ENCODE data around the gene ZNF524. TPM values are rescaled to one million over a fixed set of nuclear protein-coding genes. Genes with fewer than 3 reads are reported as not detected.
A peak's percentile ranks its signal among the peaks of the same experiment; 100 is the strongest.

Gene ZNF524
- total and polyA plus RNA-seq, 9 donors = 7.0 to 11.6 (median 9.3) TPM

DNA sequence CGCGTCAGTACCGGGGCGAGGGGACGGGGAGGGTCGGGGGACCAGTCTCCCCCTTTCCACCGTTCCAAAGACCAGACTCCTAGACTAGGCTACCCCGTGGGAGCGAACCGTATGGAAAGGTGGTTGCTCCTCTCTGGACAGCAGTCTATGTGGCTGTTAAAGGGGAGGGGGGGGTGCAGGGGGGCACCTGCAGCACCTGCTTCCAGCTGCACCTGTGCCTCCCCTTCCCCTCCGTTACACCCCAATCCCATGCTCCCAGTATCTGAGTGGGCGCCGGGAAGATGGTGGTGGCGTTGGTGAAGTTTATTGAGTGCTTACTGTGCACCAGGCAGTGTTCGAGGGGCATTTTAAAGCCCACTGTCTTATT, 557 bp downstream of the ZNF524 start:
- Histone ChIP-seq H3K4me1 (ENCODE audit: control insufficient read depth, insufficient read depth, low read length) (peaks cover 13% of the 10 kb centered on the region), H3K27ac (ENCODE audit: low read length) (peak overlapping the region; percentile 88), H3K27me3 (ENCODE audit: control insufficient read depth, insufficient read depth, low read length) (no peaks in the 10 kb centered on the region), H3K9me3 (replicated peaks; ENCODE audit: control insufficient read depth, low read depth, low read length) (no peaks in the 10 kb centered on the region), H3K4me3 (ENCODE audit: low read length) (peak overlapping the region; percentile 57), H3K36me3 (ENCODE audit: control insufficient read depth, insufficient read depth, low read length) (peaks cover 30% of the 10 kb centered on the region)
- no CpG with 5 or more reads among the region's 15 CpGs for WGBS (ENCODE audit: insufficient coverage)
- DNase-seq = no peak

DNA sequence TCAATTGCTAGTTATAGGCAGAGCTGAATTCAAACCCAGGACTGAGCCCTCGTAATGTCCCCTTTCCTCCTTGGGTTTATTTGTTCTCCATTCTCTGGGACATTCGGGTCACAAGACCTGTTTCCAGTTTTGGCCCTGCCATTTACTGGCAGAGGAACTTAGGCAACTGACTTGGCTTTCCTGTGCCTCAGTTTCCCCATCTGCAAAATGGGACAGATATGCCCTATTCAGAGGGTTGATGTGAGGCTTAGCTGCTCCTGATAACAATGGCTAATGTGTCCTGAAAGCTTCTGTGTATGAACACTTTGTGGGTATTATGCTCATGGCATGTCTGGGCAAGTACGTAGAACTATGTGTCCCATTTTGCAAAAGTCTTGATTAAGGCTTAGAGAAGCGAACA, 996 bp downstream of the ZNF524 start:
- Histone ChIP-seq H3K4me3 (ENCODE audit: low read length) (peak overlapping the region; percentile 57), H3K27me3 (ENCODE audit: control insufficient read depth, insufficient read depth, low read length) (no peaks in the 10 kb centered on the region), H3K9me3 (replicated peaks; ENCODE audit: control insufficient read depth, low read depth, low read length) (no peaks in the 10 kb centered on the region), H3K36me3 (ENCODE audit: control insufficient read depth, insufficient read depth, low read length) (peaks cover 26% of the 10 kb centered on the region), H3K27ac (ENCODE audit: low read length) (peak overlapping the region; percentile 88), H3K4me1 (ENCODE audit: control insufficient read depth, insufficient read depth, low read length) (peaks cover 13% of the 10 kb centered on the region)
- DNase-seq = no peak
- WGBS (ENCODE audit: insufficient coverage) = 89% methylated on average over 4 of the region's 4 CpGs

DNA sequence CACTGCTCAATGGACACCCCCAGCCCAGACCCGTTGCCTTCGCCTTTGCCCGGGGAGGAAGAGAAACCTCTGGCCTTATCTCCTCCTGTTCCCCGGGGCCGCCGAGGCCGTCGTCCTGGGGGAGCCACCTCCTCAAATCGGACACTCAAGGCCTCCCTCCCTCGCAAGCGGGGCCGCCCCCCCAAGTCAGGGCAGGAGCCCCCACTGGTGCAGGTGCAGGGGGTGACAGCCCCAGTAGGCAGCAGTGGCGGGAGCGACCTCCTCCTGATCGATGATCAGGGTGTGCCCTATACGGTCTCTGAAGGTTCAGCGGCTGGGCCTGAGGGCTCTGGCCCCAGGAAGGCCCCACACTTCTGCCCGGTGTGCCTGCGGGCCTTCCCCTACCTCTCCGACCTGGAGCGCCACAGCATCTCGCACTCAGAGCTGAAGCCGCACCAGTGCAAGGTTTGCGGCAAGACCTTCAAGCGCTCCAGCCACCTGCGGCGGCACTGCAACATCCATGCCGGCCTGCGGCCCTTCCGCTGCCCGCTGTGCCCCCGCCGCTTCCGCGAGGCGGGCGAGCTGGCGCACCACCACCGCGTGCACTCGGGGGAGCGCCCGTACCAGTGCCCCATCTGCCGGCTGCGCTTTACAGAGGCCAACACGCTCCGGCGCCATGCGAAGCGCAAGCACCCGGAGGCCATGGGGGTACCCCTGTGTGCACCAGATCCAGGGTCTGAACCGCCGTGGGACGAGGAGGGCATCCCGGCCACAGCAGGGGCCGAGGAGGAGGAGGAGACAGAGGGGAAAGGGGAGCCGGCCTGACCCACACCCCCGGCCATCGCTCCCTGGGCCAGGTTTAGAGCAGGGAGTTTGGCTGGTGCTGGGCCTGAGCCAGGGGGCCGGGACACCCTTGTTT, 2.3 kb downstream of the ZNF524 start:
- no peaks in the 10 kb centered on the region for H3K27me3 ChIP-seq (ENCODE audit: control insufficient read depth, insufficient read depth, low read length)
- peaks cover 21% of the 10 kb centered on the region for H3K36me3 ChIP-seq (ENCODE audit: control insufficient read depth, insufficient read depth, low read length)
- no peak for DNase-seq
- WGBS (ENCODE audit: insufficient coverage) = 89% methylated on average over 57 of the region's 60 CpGs
- peaks cover 22% of the 10 kb centered on the region for H3K4me1 ChIP-seq (ENCODE audit: control insufficient read depth, insufficient read depth, low read length)
- H3K9me3 ChIP-seq (replicated peaks; ENCODE audit: control insufficient read depth, low read depth, low read length) = no peaks in the 10 kb centered on the region
- no peak overlapping the region for H3K4me3 ChIP-seq (ENCODE audit: low read length)
- H3K27ac ChIP-seq (ENCODE audit: low read length) = no peak overlapping the region

DNA sequence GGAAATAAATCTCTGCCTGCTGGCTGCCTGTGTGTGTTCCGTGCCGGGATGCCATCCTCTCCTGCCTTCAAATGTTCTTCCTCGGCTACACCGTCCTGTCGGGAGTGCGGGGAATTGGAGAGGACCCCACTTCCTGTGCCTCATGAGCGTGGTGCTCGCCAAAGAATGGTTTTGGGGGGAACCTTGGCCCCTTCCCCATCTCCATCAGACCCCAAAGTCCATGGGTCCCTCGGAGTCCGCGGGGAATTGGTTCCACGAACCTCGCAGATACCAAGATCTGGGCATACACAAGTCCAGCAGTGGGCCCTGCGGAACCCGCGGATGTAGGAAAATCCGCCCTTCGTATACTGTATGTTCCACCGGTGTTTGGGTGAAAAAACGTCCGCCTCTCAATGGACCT, 3.0 kb downstream of the ZNF524 start:
- 92% methylated on average over 13 of the region's 21 CpGs for WGBS (ENCODE audit: insufficient coverage)
- DNase-seq = no peak
- H3K4me3 ChIP-seq (ENCODE audit: low read length) = no peak overlapping the region
- no peaks in the 10 kb centered on the region for H3K9me3 ChIP-seq (replicated peaks; ENCODE audit: control insufficient read depth, low read depth, low read length)
- no peak overlapping the region for H3K27ac ChIP-seq (ENCODE audit: low read length)
- H3K27me3 ChIP-seq (ENCODE audit: control insufficient read depth, insufficient read depth, low read length) = no peaks in the 10 kb centered on the region
- peaks cover 15% of the 10 kb centered on the region for H3K36me3 ChIP-seq (ENCODE audit: control insufficient read depth, insufficient read depth, low read length)
- H3K4me1 ChIP-seq (ENCODE audit: control insufficient read depth, insufficient read depth, low read length) = peaks cover 22% of the 10 kb centered on the region

DNA sequence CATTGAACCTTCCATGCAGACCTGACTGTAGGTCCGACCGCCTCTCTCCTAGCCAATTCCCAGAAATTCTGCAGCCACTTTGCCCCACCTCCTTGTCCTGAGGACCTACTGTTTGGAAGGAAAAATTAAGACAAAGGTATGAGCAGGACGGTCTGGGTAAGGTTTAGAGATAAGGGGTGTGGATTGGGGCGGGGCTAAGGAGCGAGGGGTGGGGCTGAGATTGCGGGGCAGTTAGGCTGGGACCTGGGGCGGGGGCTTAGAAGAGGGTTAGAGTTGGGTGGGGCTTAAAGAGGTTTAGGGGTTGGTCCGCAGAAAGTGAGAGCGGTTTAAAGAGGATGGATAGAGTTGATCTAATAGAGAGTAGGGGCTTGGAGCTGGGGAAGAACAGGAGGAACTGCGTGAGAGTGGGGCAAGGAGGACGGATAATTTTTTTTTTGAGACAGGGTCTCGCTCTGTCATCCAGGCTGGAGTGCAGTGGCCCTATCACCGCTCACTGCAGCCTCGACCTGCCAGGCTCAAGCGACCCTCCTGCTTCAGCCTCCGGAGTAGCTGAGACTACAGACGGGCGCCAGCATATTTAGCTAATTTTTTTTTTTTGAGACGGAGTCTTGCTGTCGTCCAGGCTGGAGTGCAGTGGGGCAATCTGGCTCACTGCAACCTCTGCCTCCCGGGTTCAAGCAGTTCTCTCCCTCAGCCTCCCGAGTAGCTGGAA, 3.6 kb downstream of the ZNF524 start:
- no peak overlapping the region for H3K4me3 ChIP-seq (ENCODE audit: low read length)
- no peak for DNase-seq
- H3K36me3 ChIP-seq (ENCODE audit: control insufficient read depth, insufficient read depth, low read length) = peaks cover 17% of the 10 kb centered on the region
- H3K4me1 ChIP-seq (ENCODE audit: control insufficient read depth, insufficient read depth, low read length) = peaks cover 22% of the 10 kb centered on the region
- peak overlapping the region; percentile 100 for H3K27ac ChIP-seq (ENCODE audit: low read length)
- no peaks in the 10 kb centered on the region for H3K27me3 ChIP-seq (ENCODE audit: control insufficient read depth, insufficient read depth, low read length)
- H3K9me3 ChIP-seq (replicated peaks; ENCODE audit: control insufficient read depth, low read depth, low read length) = no peaks in the 10 kb centered on the region
- WGBS (ENCODE audit: insufficient coverage) = 78% methylated on average over 17 of the region's 22 CpGs

DNA sequence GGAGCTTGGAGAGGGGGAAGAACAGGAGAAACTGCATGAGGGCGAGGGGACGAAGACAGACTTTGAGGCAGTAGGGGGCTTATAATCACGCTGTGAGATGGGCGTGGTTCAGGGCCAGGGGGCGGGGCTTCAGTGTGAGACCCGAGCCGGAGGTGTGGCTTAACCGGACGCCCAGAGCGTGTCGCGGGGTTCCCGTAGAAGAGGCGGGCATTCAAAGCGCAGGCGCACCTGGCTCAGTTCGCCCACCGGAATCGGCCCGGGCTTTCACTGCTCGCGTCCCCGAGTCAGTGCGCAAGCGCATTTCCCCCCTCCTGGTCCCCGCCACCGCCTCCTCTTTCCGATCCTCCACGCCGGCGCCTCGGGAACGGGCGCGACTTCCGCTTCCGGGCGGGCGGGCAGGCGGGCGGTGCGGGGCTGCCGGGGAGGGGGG, 5.1 kb downstream of the ZNF524 start:
- peaks cover 22% of the 10 kb centered on the region for H3K4me1 ChIP-seq (ENCODE audit: control insufficient read depth, insufficient read depth, low read length)
- H3K4me3 ChIP-seq (ENCODE audit: low read length) = peak overlapping the region; percentile 91
- H3K36me3 ChIP-seq (ENCODE audit: control insufficient read depth, insufficient read depth, low read length) = peaks cover 29% of the 10 kb centered on the region
- H3K27ac ChIP-seq (ENCODE audit: low read length) = peak overlapping the region; percentile 100
- under 1% methylated on average over 32 of the region's 43 CpGs for WGBS (ENCODE audit: insufficient coverage)
- DNase-seq = peak; percentile 99
- H3K27me3 ChIP-seq (ENCODE audit: control insufficient read depth, insufficient read depth, low read length) = no peaks in the 10 kb centered on the region
- H3K9me3 ChIP-seq (replicated peaks; ENCODE audit: control insufficient read depth, low read depth, low read length) = peaks cover 5% of the 10 kb centered on the region

DNA sequence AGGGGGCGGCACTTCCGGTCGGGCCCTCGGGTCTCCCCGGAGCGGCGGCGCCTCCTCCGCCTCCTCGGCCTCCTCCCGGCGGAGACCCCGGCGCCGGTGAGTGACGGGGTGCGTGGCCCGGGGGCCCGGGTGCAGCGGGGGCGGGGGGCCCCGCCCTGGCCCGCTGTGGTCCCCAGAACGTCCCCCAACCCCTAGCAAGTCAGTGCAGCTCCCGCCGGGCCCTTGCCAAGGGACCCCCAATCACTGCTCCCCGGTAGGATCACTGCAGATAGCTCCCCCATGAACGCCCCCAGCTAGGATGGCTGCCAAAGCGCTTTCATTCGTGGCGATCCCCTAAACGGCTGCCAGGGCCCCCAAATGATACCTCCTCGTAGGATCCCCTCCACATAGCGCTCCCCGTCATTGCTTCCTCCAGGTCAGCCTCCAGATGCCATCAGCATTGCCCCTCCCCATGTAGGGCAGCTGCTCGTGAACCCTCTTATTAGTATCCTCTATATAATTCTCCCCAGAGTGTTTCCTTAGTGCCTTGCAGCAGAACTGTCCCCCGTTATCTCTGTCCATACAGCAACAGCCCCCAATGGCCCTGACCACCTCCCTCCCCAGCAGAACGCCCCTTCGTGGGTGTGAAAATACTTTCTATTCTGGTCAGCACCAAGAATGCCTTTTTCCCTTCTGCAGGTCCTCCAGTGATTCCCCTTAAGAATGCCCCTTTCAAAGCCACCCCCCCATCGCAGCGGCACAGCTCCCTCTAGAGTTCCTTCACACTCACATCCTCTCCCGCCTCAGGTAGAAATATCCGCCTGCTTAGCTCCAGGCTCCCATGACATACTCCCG, 5.8 kb downstream of the ZNF524 start, which contains the start of gene ZNF865:
Gene ZNF865 (plus strand): TSS at position 11 of the 834 bp plus-strand sequence. CDS start 7,972 bp downstream, outside the sequence.
- Histone ChIP-seq H3K4me1 (ENCODE audit: control insufficient read depth, insufficient read depth, low read length) (peaks cover 21% of the 10 kb centered on the region), H3K27ac (ENCODE audit: low read length) (peak within 1 kb of the TSS; percentile 100), H3K4me3 (ENCODE audit: low read length) (peak within 1 kb of the TSS; percentile 91), H3K9me3 (replicated peaks; ENCODE audit: control insufficient read depth, low read depth, low read length) (peaks cover 5% of the 10 kb centered on the region), H3K36me3 (ENCODE audit: control insufficient read depth, insufficient read depth, low read length) (peaks cover 35% of the 10 kb centered on the region), H3K27me3 (ENCODE audit: control insufficient read depth, insufficient read depth, low read length) (no peaks in the 10 kb centered on the region)
- DNase-seq = peak; percentile 89
- WGBS (ENCODE audit: insufficient coverage) = 0% methylated on average over 42 of the region's 44 CpGs

DNA sequence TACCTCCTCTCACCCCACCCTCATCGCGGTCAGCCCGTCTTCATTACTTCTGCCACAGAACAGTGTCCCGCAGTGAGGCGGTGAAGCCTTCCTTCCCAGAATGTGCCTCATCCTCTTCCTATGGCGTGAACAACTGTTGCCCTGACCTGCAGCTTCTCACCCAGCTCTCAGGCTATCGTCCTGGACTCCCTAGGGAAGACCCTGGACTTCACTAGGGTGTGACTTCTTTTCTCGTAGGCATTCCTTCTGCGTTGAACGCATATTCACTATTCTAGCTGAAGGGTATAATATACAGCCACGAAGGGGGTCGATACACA, 6.3 kb downstream of the ZNF524 start:
- peaks cover 23% of the 10 kb centered on the region for H3K4me1 ChIP-seq (ENCODE audit: control insufficient read depth, insufficient read depth, low read length)
- H3K27me3 ChIP-seq (ENCODE audit: control insufficient read depth, insufficient read depth, low read length) = no peaks in the 10 kb centered on the region
- peak overlapping the region; percentile 91 for H3K4me3 ChIP-seq (ENCODE audit: low read length)
- DNase-seq = no peak
- H3K36me3 ChIP-seq (ENCODE audit: control insufficient read depth, insufficient read depth, low read length) = peaks cover 35% of the 10 kb centered on the region
- H3K27ac ChIP-seq (ENCODE audit: low read length) = peak overlapping the region; percentile 95
- 22% methylated on average over 10 of the region's 12 CpGs for WGBS (ENCODE audit: insufficient coverage)
- peaks cover 5% of the 10 kb centered on the region for H3K9me3 ChIP-seq (replicated peaks; ENCODE audit: control insufficient read depth, low read depth, low read length)

DNA sequence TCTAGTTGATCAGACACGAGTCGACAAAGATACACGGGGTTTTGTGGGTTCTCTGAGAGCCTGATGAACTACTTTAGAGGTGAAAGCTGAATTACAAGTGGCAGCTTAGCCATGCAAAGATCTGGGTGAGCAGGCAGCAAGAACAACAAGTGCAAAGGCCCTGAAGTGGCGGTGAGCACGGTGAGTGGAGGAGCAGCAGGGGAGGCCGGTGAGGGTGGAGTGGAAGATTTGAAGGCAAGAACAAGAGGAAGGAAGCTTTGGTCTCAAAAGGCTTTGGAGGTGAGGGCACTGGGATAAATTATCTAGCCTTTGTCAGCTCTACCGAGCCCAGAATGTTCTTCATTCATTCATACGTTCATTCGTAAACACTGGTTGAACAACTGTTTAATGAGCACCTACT, 6.7 kb downstream of the ZNF524 start:
- Histone ChIP-seq H3K27me3 (ENCODE audit: control insufficient read depth, insufficient read depth, low read length) (no peaks in the 10 kb centered on the region), H3K4me3 (ENCODE audit: low read length) (no peak overlapping the region), H3K27ac (ENCODE audit: low read length) (peak overlapping the region; percentile 95), H3K36me3 (ENCODE audit: control insufficient read depth, insufficient read depth, low read length) (peaks cover 35% of the 10 kb centered on the region), H3K9me3 (replicated peaks; ENCODE audit: control insufficient read depth, low read depth, low read length) (peaks cover 5% of the 10 kb centered on the region), H3K4me1 (ENCODE audit: control insufficient read depth, insufficient read depth, low read length) (peaks cover 25% of the 10 kb centered on the region)
- 55% methylated on average over 6 of the region's 9 CpGs for WGBS (ENCODE audit: insufficient coverage)
- no peak for DNase-seq
